HG03520 (cell line): ENCODE data around the gene LGMN.
A peak's percentile ranks its signal among the peaks of the same experiment; 100 is the strongest.
"Not testable (repeated sequence)": the region's sequence is repeated elsewhere in the genome, so short reads cannot be mapped to it uniquely, and the experiment has no call there.

ENCODE experiments used
- ATAC-seq: cut with Tn5 transposase; IDR thresholded peaks from one replicate; pipeline ENCODE4 v1.9.1; 2021; ENCODE audit warnings: mild to moderate bottlenecking, moderate library complexity; ENCODE audit not compliant: unreplicated experiment

LGMN gene

DNA sequence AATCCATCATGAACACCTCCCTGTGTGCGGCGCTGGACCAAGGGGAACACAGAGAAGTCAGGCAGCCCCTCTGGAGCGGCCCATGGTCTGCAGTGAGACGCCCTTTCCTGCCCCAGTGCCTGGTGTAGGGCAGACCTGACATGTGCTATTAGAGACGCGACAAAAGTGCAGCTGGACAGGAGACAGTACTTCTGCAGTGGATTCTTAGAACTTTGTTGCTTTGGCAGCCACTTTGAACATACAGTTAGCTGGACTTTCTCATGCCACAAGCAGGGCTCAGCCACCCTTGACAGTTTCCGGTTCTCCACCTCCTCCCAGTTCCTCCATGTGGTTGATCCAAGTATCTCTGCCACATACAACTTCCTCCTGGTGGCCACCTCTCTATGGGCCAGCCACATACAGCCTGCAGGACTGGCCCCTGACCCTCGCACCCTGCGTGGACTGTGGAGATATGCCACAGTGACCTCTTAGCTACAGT lies 45.9 kb downstream of the LGMN start:
- ATAC-seq: no peak

GRCh38 chr14:92701826-92702225 lies 46.6 kb downstream of the LGMN start:
- no peak for ATAC-seq

- no peak for ATAC-seq
Observed at GRCh38 chr14:92698393-92698792, 50.0 kb downstream of the LGMN start.

- ATAC-seq: no peak
Observed at GRCh38 chr14:92696366-92696765, 52.1 kb downstream of the LGMN start.

DNA sequence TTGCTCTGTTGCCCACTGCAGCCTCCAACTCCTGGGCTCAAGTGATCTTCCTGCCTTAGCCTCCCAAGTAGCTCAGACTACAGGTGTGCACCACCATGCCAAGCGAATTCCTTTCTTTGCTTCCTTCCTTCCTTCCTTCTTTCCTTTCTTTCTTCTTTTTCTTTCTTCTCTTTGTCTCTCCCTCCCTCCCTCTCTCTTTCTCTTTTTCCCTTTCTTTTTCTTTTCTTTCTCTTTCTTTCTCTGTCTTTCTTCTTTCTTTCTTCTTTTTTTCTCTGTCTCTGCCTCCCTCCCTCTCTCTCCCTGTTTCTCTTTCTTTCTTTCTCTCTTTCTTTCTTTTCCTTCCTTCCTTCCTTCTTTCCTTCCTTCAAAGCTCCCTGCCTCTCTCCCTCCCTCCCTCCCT lies 52.9 kb downstream of the LGMN start:
- no peak for ATAC-seq

DNA sequence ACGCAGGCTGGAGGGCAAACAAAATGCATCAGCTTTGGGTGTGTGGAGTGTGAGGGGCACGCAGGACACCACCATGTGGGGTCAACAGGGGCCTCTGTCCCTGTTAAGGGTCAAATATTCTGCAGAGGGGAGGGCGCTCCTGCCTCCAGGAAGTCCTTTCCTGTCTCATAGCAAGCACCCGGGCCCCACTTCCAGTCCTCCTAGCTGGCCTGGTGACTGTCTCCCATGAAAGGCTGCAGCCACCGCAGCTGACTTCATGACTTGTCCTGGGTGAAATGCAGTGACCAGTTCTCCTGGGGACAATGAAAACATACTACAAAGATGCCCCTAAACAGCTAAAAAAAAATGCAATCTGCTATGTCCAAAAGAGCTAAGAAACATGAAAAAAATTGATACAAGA lies 53.6 kb downstream of the LGMN start:
- no peak for ATAC-seq

DNA sequence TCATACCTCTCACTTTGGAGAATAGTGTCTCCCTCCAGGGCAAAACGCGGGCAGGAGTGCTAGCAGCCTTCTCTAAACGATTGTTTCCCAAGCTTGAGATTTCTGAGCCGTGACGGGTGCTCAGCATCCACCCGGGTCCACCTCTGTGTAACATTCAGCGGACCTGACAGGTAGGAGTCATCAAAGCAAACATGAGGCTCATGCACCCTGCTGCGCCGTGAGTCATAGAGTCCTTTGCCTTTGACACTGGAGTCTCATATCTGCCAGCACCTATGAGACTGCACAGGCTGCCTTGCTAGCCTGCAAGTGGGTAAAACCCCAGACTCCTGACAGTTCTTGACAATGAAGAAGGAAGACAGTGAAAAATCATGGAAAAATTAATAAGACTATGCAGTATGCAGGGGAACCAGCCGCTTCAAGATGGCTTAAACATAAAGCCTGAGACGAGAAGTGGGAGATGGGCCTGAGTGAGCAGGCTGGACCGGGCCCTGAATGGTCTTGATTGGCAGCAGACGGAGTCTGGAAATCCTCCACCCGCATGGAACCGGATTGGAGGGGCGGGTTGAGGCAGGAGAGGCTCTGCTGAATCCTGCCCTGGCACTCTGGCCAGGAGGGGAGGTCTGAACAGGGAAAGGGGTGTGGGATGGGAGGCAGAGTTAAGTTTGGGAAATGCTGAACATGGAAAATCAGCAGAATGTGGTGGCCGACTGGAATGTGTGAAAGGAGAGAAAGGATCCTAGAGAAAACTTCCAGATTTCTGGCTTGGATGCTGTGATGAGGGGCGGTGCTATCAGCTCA lies 54.2 kb downstream of the LGMN start:
- no peak for ATAC-seq

DNA sequence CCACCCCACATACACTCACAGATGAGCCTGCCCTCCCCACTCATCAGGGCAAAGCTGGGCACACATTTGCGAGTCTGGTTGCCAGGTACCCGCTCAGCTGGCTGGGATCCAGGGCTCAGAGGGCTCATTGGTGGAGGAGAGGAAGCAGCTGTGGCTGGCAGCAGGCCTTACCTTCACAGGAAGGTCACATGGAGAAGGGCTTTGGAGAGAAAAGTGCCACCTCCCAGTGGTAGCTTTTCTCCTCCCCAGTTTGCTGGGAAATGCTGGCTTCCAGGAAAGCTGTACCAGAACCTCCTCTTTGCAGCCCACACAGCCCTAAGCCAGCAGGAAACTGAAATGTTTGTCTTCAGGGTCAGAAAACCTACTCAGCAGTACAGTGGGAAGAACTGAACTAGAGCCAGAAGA lies 55.6 kb downstream of the LGMN start:
- no peak for ATAC-seq

GRCh38 chr14:92690171-92691011 lies 58.0 kb downstream of the LGMN start:
- no peak for ATAC-seq

- ATAC-seq: no peak
Observed at GRCh38 chr14:92688434-92689375, 59.7 kb downstream of the LGMN start.

DNA sequence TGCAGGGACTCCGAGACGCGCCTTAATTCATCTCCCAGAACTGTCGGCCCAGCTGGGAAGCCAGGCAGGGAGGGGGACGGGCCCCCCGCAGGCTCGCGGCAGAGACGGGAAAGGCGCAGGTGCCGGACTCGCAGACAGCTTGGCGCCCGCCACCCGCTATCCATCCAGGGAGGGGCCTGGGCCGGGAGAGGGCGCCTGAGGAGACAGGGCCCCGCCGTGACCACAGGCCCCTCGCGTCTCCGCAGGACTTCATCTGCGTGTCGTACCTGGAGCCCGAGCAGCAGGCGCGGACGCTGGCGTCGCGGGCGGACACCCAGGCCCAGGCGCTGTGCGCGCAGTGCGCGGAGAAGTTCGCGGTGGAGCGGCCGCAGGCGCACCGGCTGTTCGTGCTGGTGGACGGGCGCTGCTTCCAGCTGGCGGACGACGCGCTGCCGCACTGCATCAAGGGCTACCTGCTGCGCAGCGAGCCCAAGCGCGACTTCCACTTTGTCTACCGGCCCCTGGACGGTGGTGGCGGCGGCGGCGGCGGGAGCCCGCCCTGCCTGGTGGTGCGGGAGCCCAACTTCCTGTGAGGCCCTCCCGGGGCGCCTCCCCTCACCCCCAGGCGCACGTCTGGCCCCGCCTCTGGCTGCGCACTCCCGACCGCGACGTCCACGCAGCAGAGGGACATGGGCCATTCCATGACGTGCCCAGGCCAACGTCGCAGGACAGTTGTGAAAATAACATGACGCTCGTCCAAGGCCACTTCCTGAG lies 60.6 kb downstream of the LGMN start:
- ATAC-seq: no peak

GRCh38 chr14:92686900-92687427 lies 61.5 kb downstream of the LGMN start:
- peak; percentile 68 for ATAC-seq

DNA sequence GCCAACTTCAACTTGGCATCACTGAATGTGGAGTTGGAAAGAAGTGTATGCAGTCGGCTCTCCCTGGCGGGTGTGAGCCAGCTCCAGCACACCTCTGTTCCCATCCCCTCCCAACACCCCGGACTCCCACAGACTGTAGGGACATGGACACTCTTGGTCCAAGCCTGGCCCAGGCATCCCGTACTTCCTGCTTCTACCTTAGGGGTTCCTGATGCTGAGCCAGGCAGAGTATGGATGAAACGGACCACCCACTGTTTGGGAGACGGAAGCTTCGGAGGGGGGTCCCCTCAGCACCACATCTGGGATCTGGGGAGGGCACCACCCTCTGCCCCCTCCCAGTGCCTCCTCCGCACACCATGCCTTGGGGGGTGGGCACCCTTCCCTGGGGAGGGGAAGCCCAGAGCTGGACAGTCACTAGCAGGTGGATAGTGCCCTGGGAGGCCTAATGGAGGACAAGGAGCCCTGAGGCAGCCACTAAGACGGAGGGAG lies 62.0 kb downstream of the LGMN start:
- no peak for ATAC-seq

GRCh38 chr14:92685784-92686355 lies 62.6 kb downstream of the LGMN start:
- ATAC-seq: no peak

DNA sequence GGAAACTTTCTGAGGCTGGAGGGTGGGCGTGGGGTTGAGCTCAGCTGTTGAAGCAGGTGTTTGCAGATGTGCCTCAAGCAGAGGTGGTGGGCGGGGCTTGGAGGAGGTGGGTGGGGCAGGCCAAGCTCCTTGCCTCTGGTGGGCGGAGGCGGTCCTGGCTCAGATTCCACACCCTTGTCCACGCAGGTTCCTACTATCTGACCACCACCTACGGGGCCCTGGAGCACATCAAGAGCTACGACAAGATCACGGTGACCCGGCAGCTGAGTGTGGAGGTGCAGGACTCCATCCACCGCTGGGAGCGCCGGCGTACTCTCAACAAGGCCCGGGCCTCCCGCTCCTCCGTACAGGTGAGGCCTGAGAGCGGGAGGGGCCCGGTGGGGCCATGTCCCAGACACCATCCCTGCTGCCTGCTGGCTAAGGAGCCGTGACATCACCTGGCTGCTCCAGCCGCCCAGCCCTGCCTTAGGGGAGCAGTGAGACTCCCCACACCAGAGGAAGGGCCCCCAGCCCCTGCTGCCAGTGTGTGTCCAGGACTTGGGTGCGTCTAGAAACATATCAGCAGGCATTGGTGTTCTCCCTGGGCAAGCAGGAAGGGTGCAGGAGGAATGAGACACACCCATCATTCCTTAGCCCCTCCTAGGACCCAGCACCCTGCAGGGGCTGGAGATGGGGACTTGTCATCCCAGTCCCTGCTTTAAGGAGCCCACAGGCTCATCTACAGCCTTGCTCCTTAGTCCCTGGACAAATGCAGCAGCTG lies 63.4 kb downstream of the LGMN start:
- no peak for ATAC-seq

GRCh38 chr14:92683041-92683440 lies 65.4 kb downstream of the LGMN start:
- ATAC-seq: no peak

GRCh38 chr14:92680781-92681650 lies 67.4 kb downstream of the LGMN start:
- ATAC-seq: no peak

DNA sequence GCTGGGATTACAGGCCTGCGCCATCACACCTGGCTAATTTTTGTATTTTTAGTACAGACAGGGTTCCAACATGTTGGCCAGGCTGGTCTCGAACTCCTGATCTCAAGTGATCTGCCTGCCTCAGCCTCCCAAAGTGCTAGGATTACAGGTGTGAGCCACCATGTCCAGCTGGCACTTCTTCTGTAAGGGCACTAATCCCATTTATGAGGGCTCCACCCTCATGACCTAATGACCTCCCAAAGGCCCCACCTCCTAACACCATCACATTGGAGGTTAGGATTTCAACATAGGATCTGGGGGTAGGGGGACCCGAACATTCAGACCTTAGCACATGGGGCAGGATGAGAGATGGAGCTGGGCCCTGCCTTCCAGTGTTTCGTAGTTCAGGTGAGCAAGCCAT lies 68.1 kb downstream of the LGMN start:
- ATAC-seq: not testable (repeated sequence)
